ENCODE data around the gene ICAM5. TPM values are rescaled to one million over a fixed set of nuclear protein-coding genes. Genes with fewer than 3 reads are reported as not detected.

Gene ICAM5
- total and polyA plus RNA-seq, 9 of the 15 experiments (the other 6 are each of a cell fraction or from before 2014, with no cell fraction given): 0.10 to 114 (median 13.7) TPM

DNA sequence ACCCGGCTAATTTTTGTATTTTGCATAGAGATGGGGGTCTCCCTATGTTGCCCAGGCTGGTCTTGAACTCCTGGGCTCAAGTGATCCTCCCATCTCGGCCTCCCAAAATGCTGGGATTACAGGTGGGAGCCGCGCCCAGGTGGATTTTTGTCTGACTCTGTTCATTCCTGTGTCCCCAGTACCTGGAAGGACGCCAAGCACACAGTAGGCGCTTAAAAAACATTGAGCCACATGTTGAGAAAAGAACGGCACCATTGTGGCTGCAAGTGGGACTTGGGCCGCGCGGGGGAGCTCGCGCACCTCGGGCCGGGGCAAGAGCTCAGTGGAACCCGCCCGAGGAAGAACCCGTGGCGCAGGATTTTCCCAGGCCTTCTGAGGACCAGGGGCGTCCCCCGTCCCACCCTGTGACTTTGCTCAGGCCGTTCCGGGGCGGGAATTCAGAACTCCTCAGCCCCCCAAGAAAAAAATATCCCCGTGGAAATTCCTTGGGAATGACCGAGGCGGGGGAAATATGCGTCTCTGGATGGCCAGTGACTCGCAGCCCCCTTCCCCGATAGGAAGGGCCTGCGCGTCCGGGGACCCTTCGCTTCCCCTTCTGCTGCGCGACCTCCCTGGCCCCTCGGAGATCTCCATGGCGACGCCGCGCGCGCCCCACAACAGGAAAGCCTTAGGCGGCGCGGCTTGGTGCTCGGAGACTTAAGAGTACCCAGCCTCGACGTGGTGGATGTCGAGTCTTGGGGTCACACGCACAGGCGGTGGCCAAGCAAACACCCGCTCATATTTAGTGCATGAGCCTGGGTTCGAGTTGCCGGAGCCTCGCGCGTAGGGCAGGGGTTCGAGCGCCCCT, 20.2 kb upstream of the ICAM5 start:
- no TSS peak for BruUV-seq (replicated peaks)
- DNase-seq (ENCODE audit: extremely low read depth in 1 of 4, low spot score in 3 of 4) (peak; percentile 80 to 91 (median 86)), ATAC-seq (peak; percentile 80), FAIRE-seq (peak; percentile 77)
- Histone ChIP-seq H3K9me3 (replicated peaks; ENCODE audit: control insufficient read depth, insufficient read depth, low read depth, low read length) (no peaks in the 10 kb centered on the region), H4K20me1 (replicated peaks; ENCODE audit: control insufficient read depth, insufficient read depth, low read length) (no peaks in the 10 kb centered on the region), H3K4me2 (ENCODE audit: insufficient read depth, low read length) (peak overlapping the region; percentile 76), H3K9me1 (ENCODE audit: control insufficient read depth, insufficient read depth, low read length) (no peaks in the 10 kb centered on the region), H3K79me2 (ENCODE audit: control insufficient read depth, insufficient read depth, low read length) (peaks cover 30% of the 10 kb centered on the region), H3K36me3 (ENCODE audit: control insufficient read depth, insufficient read depth, low read length) (peaks cover 16% of the 10 kb centered on the region; the same call in 2 of the 3 replicates), H3K4me3 (peak overlapping the region; percentile 48), H3K27me3 (ENCODE audit: control insufficient read depth in 2 of 2, insufficient read depth in 2 of 2, low read length in 2 of 2) (no peaks in the 10 kb centered on the region), H3K9ac (ENCODE audit: insufficient read depth in 1 of 2, low read depth in 2 of 2, low read length in 2 of 2) (peak overlapping the region; percentile 73 to 93), H2AFZ (ENCODE audit: low read depth, low read length) (peak overlapping the region; percentile 91), H3K27ac (ENCODE audit: extremely low read depth, low read depth, low read length) (peak overlapping the region; percentile 81), H3K4me1 (replicated peaks in 1 of 2; ENCODE audit: control insufficient read depth in 2 of 2, insufficient read depth in 2 of 2, low read length in 2 of 2) (peaks cover 16 to 33% of the 10 kb centered on the region in 2 experiments; a peak in 4 of 5 replicates)
- ChIA-PET POLR2A (interaction anchor here (0.6 to 3.7 kb wide), 15 partner anchors 9 to 160 kb away, joined by 3 to 74 read pairs (median 4); partner anchors contain the start of genes FDX2, ICAM4, ICAM5 and RAVER1), CTCF (ENCODE audit: low intra/inter-chr PET ratio) (interaction anchor here (1.2 to 3.9 kb wide), 2 partner anchors 19 to 119 kb away, joined by 3 to 77 read pairs; no protein-coding TSS in a partner anchor)
- intact Hi-C loops (cut with micrococcal nuclease) (loop anchor here (1.0 to 2.0 kb wide), 3 partner anchors 20 to 120 kb away; partner anchors contain the start of genes ICAM5 and TYK2), in situ Hi-C loops (cut with MboI) (loop anchor here (5.0 kb wide), 1 partner anchor 118 kb away; no protein-coding TSS in a partner anchor)
- 17% methylated on average over 47 of the region's 59 CpGs for WGBS (ENCODE audit: insufficient coverage, low coverage, missing lambda C conversion rate)
- TF ChIP-seq STAG1 (CRISPR knock-in tag; IDR thresholded peaks at IDR 0.05; ENCODE audit: borderline replicate concordance) (peak; percentile 90; the same call in 1 of the 2 replicates), RUNX1 (IDR thresholded peaks at IDR 0.05; ENCODE audit: low read depth) (no peak), U2AF1 (optimal IDR thresholded peaks at IDR 0.05; ENCODE audit: low read depth, low read length) (no peak), TFAM (CRISPR knock-in tag; conservative IDR thresholded peaks at IDR 0.05) (no peak), TAF15 (IDR thresholded peaks at IDR 0.05; ENCODE audit: low read depth, low read length) (no peak), ZNF316 (IDR thresholded peaks at IDR 0.05) (no peak), ZNF121 (CRISPR knock-in tag; conservative IDR thresholded peaks at IDR 0.05) (peak; percentile 50; the same call in 1 of the 2 replicates), ARNT (IDR thresholded peaks at IDR 0.05) (no peak), SETDB1 (IDR thresholded peaks at IDR 0.05; ENCODE audit: low read length) (no peak), SAFB2 (IDR thresholded peaks at IDR 0.05; ENCODE audit: borderline replicate concordance, low read depth, low read length, severe bottlenecking) (no peak), POLR2B (IDR thresholded peaks at IDR 0.05; ENCODE audit: low read depth, partially characterized antibody) (no peak), SP2 (IDR thresholded peaks at IDR 0.05; ENCODE audit: extremely low read depth, low read depth, low read length, poor library complexity, severe bottlenecking) (no peak), ZEB2 (IDR thresholded peaks at IDR 0.05) (no peak), FOXK1 (CRISPR knock-in tag; IDR thresholded peaks at IDR 0.05; ENCODE audit: borderline replicate concordance) (no peak)
- TF ChIP-seq, protein P1, sequence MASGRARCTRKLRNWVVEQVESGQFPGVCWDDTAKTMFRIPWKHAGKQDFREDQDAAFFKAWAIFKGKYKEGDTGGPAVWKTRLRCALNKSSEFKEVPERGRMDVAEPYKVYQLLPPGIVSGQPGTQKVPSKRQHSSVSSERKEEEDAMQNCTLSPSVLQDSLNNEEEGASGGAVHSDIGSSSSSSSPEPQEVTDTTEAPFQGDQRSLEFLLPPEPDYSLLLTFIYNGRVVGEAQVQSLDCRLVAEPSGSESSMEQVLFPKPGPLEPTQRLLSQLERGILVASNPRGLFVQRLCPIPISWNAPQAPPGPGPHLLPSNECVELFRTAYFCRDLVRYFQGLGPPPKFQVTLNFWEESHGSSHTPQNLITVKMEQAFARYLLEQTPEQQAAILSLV (tag; IDR thresholded peaks at IDR 0.05): no peak
- TF ChIP-seq, protein P2, sequence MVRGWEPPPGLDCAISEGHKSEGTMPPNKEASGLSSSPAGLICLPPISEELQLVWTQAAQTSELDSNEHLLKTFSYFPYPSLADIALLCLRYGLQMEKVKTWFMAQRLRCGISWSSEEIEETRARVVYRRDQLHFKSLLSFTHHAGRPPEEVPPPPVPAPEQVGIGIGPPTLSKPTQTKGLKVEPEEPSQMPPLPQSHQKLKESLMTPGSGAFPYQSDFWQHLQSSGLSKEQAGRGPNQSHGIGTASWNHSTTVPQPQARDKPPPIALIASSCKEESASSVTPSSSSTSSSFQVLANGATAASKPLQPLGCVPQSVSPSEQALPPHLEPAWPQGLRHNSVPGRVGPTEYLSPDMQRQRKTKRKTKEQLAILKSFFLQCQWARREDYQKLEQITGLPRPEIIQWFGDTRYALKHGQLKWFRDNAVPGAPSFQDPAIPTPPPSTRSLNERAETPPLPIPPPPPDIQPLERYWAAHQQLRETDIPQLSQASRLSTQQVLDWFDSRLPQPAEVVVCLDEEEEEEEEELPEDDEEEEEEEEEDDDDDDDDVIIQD (CRISPR knock-in tag; IDR thresholded peaks at IDR 0.05): no peak
- TF ChIP-seq, protein P3, sequence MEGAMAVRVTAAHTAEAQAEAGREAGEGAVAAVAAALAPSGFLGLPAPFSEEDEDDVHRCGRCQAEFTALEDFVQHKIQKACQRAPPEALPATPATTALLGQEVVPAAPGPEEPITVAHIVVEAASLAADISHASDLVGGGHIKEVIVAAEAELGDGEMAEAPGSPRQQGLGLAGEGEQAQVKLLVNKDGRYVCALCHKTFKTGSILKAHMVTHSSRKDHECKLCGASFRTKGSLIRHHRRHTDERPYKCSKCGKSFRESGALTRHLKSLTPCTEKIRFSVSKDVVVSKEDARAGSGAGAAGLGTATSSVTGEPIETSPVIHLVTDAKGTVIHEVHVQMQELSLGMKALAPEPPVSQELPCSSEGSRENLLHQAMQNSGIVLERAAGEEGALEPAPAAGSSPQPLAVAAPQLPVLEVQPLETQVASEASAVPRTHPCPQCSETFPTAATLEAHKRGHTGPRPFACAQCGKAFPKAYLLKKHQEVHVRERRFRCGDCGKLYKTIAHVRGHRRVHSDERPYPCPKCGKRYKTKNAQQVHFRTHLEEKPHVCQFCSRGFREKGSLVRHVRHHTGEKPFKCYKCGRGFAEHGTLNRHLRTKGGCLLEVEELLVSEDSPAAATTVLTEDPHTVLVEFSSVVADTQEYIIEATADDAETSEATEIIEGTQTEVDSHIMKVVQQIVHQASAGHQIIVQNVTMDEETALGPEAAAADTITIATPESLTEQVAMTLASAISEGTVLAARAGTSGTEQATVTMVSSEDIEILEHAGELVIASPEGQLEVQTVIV (CRISPR knock-in tag; IDR thresholded peaks at IDR 0.05; ENCODE audit: borderline replicate concordance): no peak

Measured in K562 (cell line).